Activated CD4-positive, alpha-beta T cell treated with anti-CD3 and anti-CD28 coated beads for 4 hours (primary cell): ENCODE measurements around the gene GK2.

Experiments
- DNase-seq, 2 donors: peaks; one replicate each; pipeline ENCODE4 v3.0.0-alpha.2; 2020

GK2 gene

DNA sequence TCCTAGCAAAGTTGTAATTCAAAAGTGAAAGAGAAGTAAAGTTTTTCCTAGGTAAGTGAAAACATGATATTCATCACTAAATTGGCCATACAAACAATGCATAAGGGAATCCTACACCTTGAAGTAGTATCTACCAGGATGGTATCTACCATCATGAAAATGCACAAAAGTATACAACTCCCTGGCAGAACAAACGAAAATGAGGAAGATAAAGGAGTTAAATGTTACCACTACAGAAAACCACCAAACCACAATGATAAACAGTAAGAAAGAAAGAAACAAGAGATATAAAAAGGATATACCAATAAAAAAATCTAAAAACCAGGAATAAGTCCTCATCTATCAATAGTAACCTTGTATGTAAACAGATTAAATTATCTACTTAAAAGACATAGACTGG lies 26.9 kb downstream of the GK2 start:
- DNase-seq = no peak

- DNase-seq = no peak
Observed at GRCh38 chr4:79370026-79370425, 38.0 kb downstream of the GK2 start.

- no peak for DNase-seq
Observed at GRCh38 chr4:79367096-79367495, 40.9 kb downstream of the GK2 start.

- DNase-seq = no peak
Observed at GRCh38 chr4:79366422-79366821, 41.6 kb downstream of the GK2 start.

DNA sequence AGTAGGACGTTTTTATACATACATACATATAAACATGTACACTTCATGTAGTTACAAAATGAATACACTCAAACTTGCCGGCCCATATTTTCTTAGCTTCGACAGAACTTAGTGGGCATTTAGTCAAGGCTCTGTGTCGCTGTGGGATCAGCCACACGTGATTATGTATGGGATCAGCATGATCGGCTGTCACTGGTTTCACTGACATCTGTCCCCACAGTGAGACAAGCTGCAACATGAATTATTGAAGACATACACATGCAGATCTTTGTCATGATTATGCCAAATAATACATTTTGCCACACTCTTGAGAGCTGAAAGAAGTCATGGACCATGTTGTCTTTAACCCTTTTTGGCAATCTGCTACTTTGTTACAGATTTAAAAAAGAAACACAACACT lies 44.0 kb downstream of the GK2 start:
- DNase-seq = no peak

DNA sequence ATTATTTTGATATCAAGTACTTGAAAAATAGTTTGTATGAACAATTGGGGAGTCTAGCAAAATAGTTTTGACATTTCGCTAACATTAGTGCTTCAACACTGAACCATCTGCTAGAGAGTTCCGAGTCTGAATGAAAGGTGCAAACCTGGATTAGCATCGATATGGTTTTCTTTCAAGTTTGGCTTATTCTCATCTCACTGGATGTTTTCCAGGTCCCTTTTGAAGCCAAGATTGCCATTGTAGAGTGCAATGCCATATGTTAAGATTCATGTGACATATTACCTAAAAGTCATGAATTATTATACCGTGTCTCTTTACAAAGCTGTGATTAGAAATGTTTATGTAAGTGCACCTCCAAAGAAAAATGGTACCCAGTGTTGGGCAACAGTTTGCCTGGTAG lies 45.4 kb downstream of the GK2 start:
- no peak for DNase-seq

DNA sequence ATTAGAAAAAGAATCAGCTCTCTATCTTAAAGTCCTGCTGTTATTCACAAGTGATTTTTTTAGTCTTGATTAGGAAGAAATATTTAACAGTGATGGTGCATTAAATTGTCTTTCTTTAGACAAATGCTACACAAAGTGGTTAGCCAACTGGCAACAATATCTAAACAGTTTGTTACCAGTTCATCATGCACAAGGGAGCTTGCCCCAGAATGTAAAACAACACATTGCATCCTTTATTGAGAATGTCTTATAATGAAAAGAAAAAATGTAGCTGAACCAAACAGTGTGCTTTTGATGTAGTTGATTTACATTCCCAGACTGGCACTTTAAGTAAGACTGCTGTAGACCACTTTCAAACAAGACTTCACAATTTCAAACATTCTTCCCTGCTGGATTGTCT lies 48.0 kb downstream of the GK2 start:
- DNase-seq = no peak

- no peak for DNase-seq
Observed at GRCh38 chr4:79358438-79358837, 49.6 kb downstream of the GK2 start.

- no peak for DNase-seq
Observed at GRCh38 chr4:79357365-79357764, 50.7 kb downstream of the GK2 start.
